ENCODE results near the gene PRSS36. TPM values are rescaled to one million over a fixed set of nuclear protein-coding genes. Genes with fewer than 3 reads are reported as not detected.

Gene PRSS36
- total RNA-seq, 1 experiment from 2014 or later, result 0.23 TPM

- ChIA-PET POLR2A (no interaction called here), CTCF (no interaction called here)
- Histone ChIP-seq H3K36me3 (ENCODE audit: control insufficient read depth, insufficient read depth, low read length) (peaks cover 62% of the 10 kb centered on the region), H3K4me3 (ENCODE audit: low read depth in 2 of 2, low read length in 2 of 2) (no peak overlapping the region), H3K9me3 (ENCODE audit: control insufficient read depth, insufficient read depth, low read depth, low read length) (no peaks in the 10 kb centered on the region), H3K4me1 (ENCODE audit: control insufficient read depth, insufficient read depth, low read length) (no peaks in the 10 kb centered on the region), H3K27ac (ENCODE audit: low read length) (no peak overlapping the region), H3K27me3 (ENCODE audit: control insufficient read depth, insufficient read depth, low read length) (no peaks in the 10 kb centered on the region)
- BruUV-seq (replicated peaks), result no TSS peak
- TF ChIP-seq POLR2AphosphoS5 (IDR thresholded peaks at IDR 0.05; ENCODE audit: low read depth, low read length), result no peak; the same call in 1 of the 2 replicates
- TF ChIP-seq REST (IDR thresholded peaks at IDR 0.05; ENCODE audit: insufficient read depth in 1 of 2, low read depth in 2 of 2, low read length in 1 of 2), result no peak
- no peak for TF ChIP-seq TCF7L2 (IDR thresholded peaks at IDR 0.05; ENCODE audit: low read depth, low read length)
- TF ChIP-seq CTCF (IDR thresholded peaks at IDR 0.05), result no peak
- TF ChIP-seq SIN3A (IDR thresholded peaks at IDR 0.05; ENCODE audit: borderline replicate concordance, insufficient read depth, low read depth, low read length), result no peak
- ATAC-seq, result 0 out of 2 replicates have a peak, but pooled peaks have one; percentile 21
- in situ Hi-C loops (cut with HindIII; ENCODE audit: low pct_unique_long_range_greater_than_20kb, low sequenced_read_pairs), result no loop called here
- intact Hi-C loops (cut with micrococcal nuclease; ENCODE audit: unreplicated experiment), result no loop called here
- no peak for DNase-seq (ENCODE audit: low read depth, low spot score)
These were observed 42.0 kb upstream of the PRSS36 start for GRCh38 chr16:31191697-31192428.

- H3K27me3 ChIP-seq (ENCODE audit: control insufficient read depth, insufficient read depth, low read length), result no peaks in the 10 kb centered on the region
- H3K9me3 ChIP-seq (ENCODE audit: control insufficient read depth, insufficient read depth, low read depth, low read length), result no peaks in the 10 kb centered on the region
- no peak overlapping the region for H3K4me3 ChIP-seq (ENCODE audit: low read depth in 2 of 2, low read length in 2 of 2)
- DNase-seq (ENCODE audit: low read depth, low spot score) (no peak), ATAC-seq (no peak)
- in situ Hi-C loops (cut with HindIII; ENCODE audit: low pct_unique_long_range_greater_than_20kb, low sequenced_read_pairs), result no loop called here
- BruUV-seq (replicated peaks), result no TSS peak
- peaks cover 70% of the 10 kb centered on the region for H3K36me3 ChIP-seq (ENCODE audit: control insufficient read depth, insufficient read depth, low read length)
- ChIA-PET POLR2A (no interaction called here), CTCF (no interaction called here)
- no peak for TF ChIP-seq CTCF (IDR thresholded peaks at IDR 0.05)
- 0 out of 2 replicates have a peak, but pooled peaks have one; percentile 51 for TF ChIP-seq POLR2AphosphoS5 (IDR thresholded peaks at IDR 0.05; ENCODE audit: low read depth, low read length)
- TF ChIP-seq TCF7L2 (IDR thresholded peaks at IDR 0.05; ENCODE audit: low read depth, low read length), result no peak
- no peak for TF ChIP-seq SIN3A (IDR thresholded peaks at IDR 0.05; ENCODE audit: borderline replicate concordance, insufficient read depth, low read depth, low read length)
- H3K27ac ChIP-seq (ENCODE audit: low read length), result no peak overlapping the region
- no peaks in the 10 kb centered on the region for H3K4me1 ChIP-seq (ENCODE audit: control insufficient read depth, insufficient read depth, low read length)
- intact Hi-C loops (cut with micrococcal nuclease; ENCODE audit: unreplicated experiment), result no loop called here
These were observed 41.1 kb upstream of the PRSS36 start for GRCh38 chr16:31190818-31191444.
